22Rv1 (cell line): ENCODE measurements around the gene TRIP6.

Source experiments
- H3K27ac ChIP-seq: fragments of 450-650 bp; 2 replicates; pipeline ENCODE4 v1.5.1; 2017
- CTCF ChIP-seq: fragments of 450-650 bp; IDR thresholded peaks from 2 replicates; pipeline ENCODE4 v1.5.1; 2017; ENCODE audit warnings: mild to moderate bottlenecking
- ZFX ChIP-seq: fragments of 450-650 bp; IDR thresholded peaks from 2 replicates; pipeline ENCODE4 v1.6.1; 2017; ENCODE audit warnings: antibody characterized with exemption, borderline replicate concordance

The TRIP6 gene

GRCh38 chr7:100859856-100860255, 7.3 kb upstream of the TRIP6 start:
- peak overlapping the region; percentile 67 for H3K27ac ChIP-seq
- TF ChIP-seq CTCF (no peak), ZFX (no peak)

GRCh38 chr7:100860702-100861615, 6.2 kb upstream of the TRIP6 start:
- H3K27ac ChIP-seq: peak overlapping the region; percentile 67
- TF ChIP-seq CTCF (no peak), ZFX (no peak)

GRCh38 chr7:100861616-100861985, 5.6 kb upstream of the TRIP6 start:
- no peak for TF ChIP-seq ZFX
- no peak for TF ChIP-seq CTCF
- H3K27ac ChIP-seq: peak overlapping the region; percentile 67

- no peak overlapping the region for H3K27ac ChIP-seq
- TF ChIP-seq CTCF: no peak
- TF ChIP-seq ZFX: no peak
Observed at GRCh38 chr7:100863406-100863950, 3.7 kb upstream of the TRIP6 start.

GRCh38 chr7:100864263-100864845, 2.8 kb upstream of the TRIP6 start:
- TF ChIP-seq ZFX (no peak), CTCF (no peak)
- peak overlapping the region; percentile 84 for H3K27ac ChIP-seq

GRCh38 chr7:100865372-100865911, 1.7 kb upstream of the TRIP6 start:
- peak overlapping the region; percentile 84 for H3K27ac ChIP-seq
- TF ChIP-seq ZFX (no peak), CTCF (peak; percentile 11; the same call in 1 of the 2 replicates)
